HG03520 (cell line): ENCODE data around the gene MDGA2.
"Not testable (repeated sequence)": the region's sequence is repeated elsewhere in the genome, so short reads cannot be mapped to it uniquely, and the experiment has no call there.

Experiments used
- ATAC-seq: cut with Tn5 transposase; IDR thresholded peaks from one replicate; pipeline ENCODE4 v1.9.1; 2021; ENCODE audit warnings: mild to moderate bottlenecking, moderate library complexity; ENCODE audit not compliant: unreplicated experiment

The MDGA2 gene

GRCh38 chr14:46988312-46988711 is 687.1 kb downstream of the MDGA2 start:
- ATAC-seq: no peak

GRCh38 chr14:46985529-46986380 is 689.6 kb downstream of the MDGA2 start:
- no peak for ATAC-seq

- no peak for ATAC-seq
Measured at GRCh38 chr14:46973295-46973694, 702.1 kb downstream of the MDGA2 start.

- ATAC-seq: no peak
Measured at GRCh38 chr14:46964378-46964777, 711.0 kb downstream of the MDGA2 start.

- no peak for ATAC-seq
Measured at GRCh38 chr14:46951103-46951502, 724.3 kb downstream of the MDGA2 start.

GRCh38 chr14:46940611-46941010 is 734.8 kb downstream of the MDGA2 start:
- no peak for ATAC-seq

GRCh38 chr14:46920542-46920941 is 754.9 kb downstream of the MDGA2 start:
- ATAC-seq: no peak

GRCh38 chr14:46915539-46915938 is 759.9 kb downstream of the MDGA2 start:
- not testable (repeated sequence) for ATAC-seq

- no peak for ATAC-seq
Measured at GRCh38 chr14:46902837-46903236, 772.6 kb downstream of the MDGA2 start.

- no peak for ATAC-seq
Measured at GRCh38 chr14:46894476-46894875, 780.9 kb downstream of the MDGA2 start.

- no peak for ATAC-seq
Measured at GRCh38 chr14:46887144-46887543, 788.3 kb downstream of the MDGA2 start.

- no peak for ATAC-seq
Measured at GRCh38 chr14:46885566-46885965, 789.8 kb downstream of the MDGA2 start.

- ATAC-seq: no peak
Measured at GRCh38 chr14:46861753-46862152, 813.7 kb downstream of the MDGA2 start.

- no peak for ATAC-seq
Measured at GRCh38 chr14:46840944-46841720, 834.3 kb downstream of the MDGA2 start.

- no peak for ATAC-seq
Measured at GRCh38 chr14:46820291-46820690, 855.1 kb downstream of the MDGA2 start.

GRCh38 chr14:46819117-46819516 is 856.3 kb downstream of the MDGA2 start:
- ATAC-seq: no peak

- ATAC-seq: no peak
Measured at GRCh38 chr14:46818147-46818546, 857.3 kb downstream of the MDGA2 start.

- ATAC-seq: no peak
Measured at GRCh38 chr14:46793144-46793543, 882.3 kb downstream of the MDGA2 start.
